ENCODE measurements around the gene DHCR7. TPM values are rescaled to one million over a fixed set of nuclear protein-coding genes. Genes with fewer than 3 reads are reported as not detected.

Gene DHCR7
- total RNA-seq, 1 donor from 2014 or later, result 208 TPM

DNA sequence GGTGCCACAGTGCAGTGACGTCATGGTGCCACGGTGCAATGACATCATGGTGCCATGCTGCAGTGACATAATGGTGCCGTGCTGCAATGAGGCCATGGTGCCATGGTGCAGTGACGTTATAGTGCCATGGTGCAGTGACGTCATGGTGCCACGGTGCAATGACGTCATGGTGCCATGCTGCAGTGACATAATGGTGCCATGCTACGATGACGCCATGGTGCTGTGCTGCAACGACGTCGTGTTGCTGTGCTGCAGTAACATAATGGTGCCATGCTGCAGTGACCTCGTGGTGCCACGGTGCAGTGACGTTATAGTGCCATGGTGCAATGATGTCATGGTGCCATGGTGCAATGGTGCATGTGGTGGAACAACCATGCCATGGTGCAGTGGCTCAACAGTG, 45.3 kb downstream of the DHCR7 start:
- Mint-ChIP-seq H3K9me3 (peaks cover 3% of the 10 kb centered on the region), H3K36me3 (ENCODE audit: low read depth) (no peaks in the 10 kb centered on the region), H3K4me3 (no peak overlapping the region), H3K4me1 (no peaks in the 10 kb centered on the region), H3K27me3 (ENCODE audit: low read depth) (peaks cover 2% of the 10 kb centered on the region), H3K27ac (ENCODE audit: unreplicated experiment) (no peak overlapping the region)
- DNase-seq (ENCODE audit: low read depth, low spot score), result no peak
- no peak for TF ChIP-seq CTCF (conservative IDR thresholded peaks at IDR 0.05)

GRCh38 chr11:71400216-71400615, 48.0 kb downstream of the DHCR7 start:
- no peaks in the 10 kb centered on the region for H3K36me3 Mint-ChIP-seq (ENCODE audit: low read depth)
- no peaks in the 10 kb centered on the region for H3K4me1 Mint-ChIP-seq
- no peak overlapping the region for H3K4me3 Mint-ChIP-seq
- H3K27ac Mint-ChIP-seq (ENCODE audit: unreplicated experiment), result no peak overlapping the region
- peaks cover 3% of the 10 kb centered on the region for H3K27me3 Mint-ChIP-seq (ENCODE audit: low read depth)
- TF ChIP-seq CTCF (conservative IDR thresholded peaks at IDR 0.05), result no peak
- no peak for DNase-seq (ENCODE audit: low read depth, low spot score)
- H3K9me3 Mint-ChIP-seq, result peaks cover 3% of the 10 kb centered on the region

GRCh38 chr11:71399341-71399740, 48.9 kb downstream of the DHCR7 start:
- Mint-ChIP-seq H3K27me3 (ENCODE audit: low read depth) (peaks cover 7% of the 10 kb centered on the region), H3K9me3 (peaks cover 3% of the 10 kb centered on the region), H3K4me1 (peaks cover 5% of the 10 kb centered on the region), H3K36me3 (ENCODE audit: low read depth) (no peaks in the 10 kb centered on the region), H3K4me3 (no peak overlapping the region), H3K27ac (ENCODE audit: unreplicated experiment) (no peak overlapping the region)
- no peak for TF ChIP-seq CTCF (conservative IDR thresholded peaks at IDR 0.05)
- no peak for DNase-seq (ENCODE audit: low read depth, low spot score)

- no peak overlapping the region for H3K27ac Mint-ChIP-seq (ENCODE audit: unreplicated experiment)
- DNase-seq (ENCODE audit: low read depth, low spot score), result no peak
- no peak overlapping the region for H3K4me3 Mint-ChIP-seq
- H3K27me3 Mint-ChIP-seq (ENCODE audit: low read depth), result peaks cover 10% of the 10 kb centered on the region
- H3K4me1 Mint-ChIP-seq, result peaks cover 5% of the 10 kb centered on the region
- no peaks in the 10 kb centered on the region for H3K36me3 Mint-ChIP-seq (ENCODE audit: low read depth)
- H3K9me3 Mint-ChIP-seq, result peaks cover 3% of the 10 kb centered on the region
- TF ChIP-seq CTCF (conservative IDR thresholded peaks at IDR 0.05), result no peak
Measured at GRCh38 chr11:71397961-71398360, 50.2 kb downstream of the DHCR7 start.

DNA sequence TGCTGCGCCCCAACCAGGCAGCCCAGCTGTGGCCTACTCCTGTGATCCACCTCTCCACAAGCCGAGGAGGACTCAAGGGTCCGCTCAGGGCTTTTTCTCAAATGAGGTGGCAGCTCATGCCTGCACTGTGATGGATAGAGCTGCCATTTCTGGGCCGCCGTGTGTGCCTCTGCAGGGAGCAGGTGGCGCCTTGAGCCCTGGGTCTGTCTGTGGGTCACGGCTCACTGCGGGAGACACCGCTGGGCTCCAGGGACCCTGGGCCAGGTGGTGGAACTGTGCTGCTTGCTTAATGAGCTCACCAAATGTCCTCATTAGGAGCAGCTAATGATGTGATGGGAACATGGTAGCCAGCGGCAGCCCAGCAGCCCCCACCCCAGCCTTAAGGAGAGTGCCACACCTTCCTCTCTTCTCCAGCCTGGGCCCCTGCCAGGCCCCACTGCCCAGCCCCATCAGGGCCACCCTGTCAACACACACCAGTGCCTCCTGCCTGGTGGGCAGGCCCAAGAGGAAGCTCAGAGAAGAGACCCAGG, 50.8 kb downstream of the DHCR7 start:
- no peak for TF ChIP-seq CTCF (conservative IDR thresholded peaks at IDR 0.05)
- H3K9me3 Mint-ChIP-seq, result peaks cover 3% of the 10 kb centered on the region

More for the DNA sequence above, 50.8 kb downstream of the DHCR7 start:
- peaks cover 5% of the 10 kb centered on the region for H3K4me1 Mint-ChIP-seq
- H3K27me3 Mint-ChIP-seq (ENCODE audit: low read depth), result peaks cover 15% of the 10 kb centered on the region
- no peaks in the 10 kb centered on the region for H3K36me3 Mint-ChIP-seq (ENCODE audit: low read depth)
- no peak overlapping the region for H3K27ac Mint-ChIP-seq (ENCODE audit: unreplicated experiment)
- no peak for DNase-seq (ENCODE audit: low read depth, low spot score)
- H3K4me3 Mint-ChIP-seq, result no peak overlapping the region
